Loucy (cell line): ENCODE data around the gene ANKS3.

Experiments used
- H2AFZ ChIP-seq: fragments of 200-600 bp; sonication (generic); 2 replicates; pipeline ENCODE4 v1.6.0; 2016; ENCODE audit warnings: antibody characterized with exemption, mild to moderate bottlenecking, low read length, moderate library complexity
- H3F3A ChIP-seq: fragments of 200-600 bp; 2 replicates; pipeline ENCODE4 v1.6.0; 2016; ENCODE audit warnings: antibody characterized with exemption, low read depth, mild to moderate bottlenecking
- H3K27me3 ChIP-seq: fragments of 200-600 bp; sonication (generic); 2 replicates; pipeline ENCODE4 v1.6.1; 2014; ENCODE audit warnings: low read length, mild to moderate bottlenecking; ENCODE audit not compliant: insufficient read depth, poor library complexity, severe bottlenecking
- H3K36me3 ChIP-seq: fragments of 200-600 bp; sonication (generic); 2 replicates; pipeline ENCODE4 v1.6.1; 2016; ENCODE audit warnings: low read length; ENCODE audit not compliant: insufficient read depth
- H3K4me1 ChIP-seq: fragments of 200-600 bp; sonication (generic); 2 replicates; pipeline ENCODE4 v1.5.1; 2014; ENCODE audit warnings: low read length, mild to moderate bottlenecking; ENCODE audit not compliant: insufficient read depth, poor library complexity, severe bottlenecking
- H3K4me2 ChIP-seq: fragments of 200-600 bp; sonication (generic); 2 replicates; pipeline ENCODE4 v1.6.0; 2014; ENCODE audit warnings: antibody characterized with exemption, low read length, low read depth, mild to moderate bottlenecking; ENCODE audit not compliant: poor library complexity, severe bottlenecking
- H3K4me3 ChIP-seq: fragments of 200-600 bp; sonication (generic); 2 replicates; pipeline ENCODE4 v1.5.1; 2014; ENCODE audit warnings: low read length, mild to moderate bottlenecking, mixed read lengths; ENCODE audit not compliant: poor library complexity, severe bottlenecking
- H3K79me2 ChIP-seq: fragments of 200-600 bp; sonication (generic); 2 replicates; pipeline ENCODE4 v1.6.1; 2014; ENCODE audit warnings: low read length; ENCODE audit not compliant: insufficient read depth
- H3K9ac ChIP-seq: fragments of 200-600 bp; sonication (generic); 2 replicates; pipeline ENCODE4 v1.6.0; 2014; ENCODE audit warnings: mild to moderate bottlenecking, low read depth, low read length, moderate library complexity; ENCODE audit not compliant: poor library complexity, severe bottlenecking
- H3K9me2 ChIP-seq: fragments of 200-600 bp; sonication (generic); replicated peaks from 2 replicates; pipeline ENCODE4 v1.6.1; 2016; ENCODE audit warnings: low read depth, low read length, mixed read lengths
- H3K9me3 ChIP-seq: fragments of 200-600 bp; sonication (generic); 2 replicates; pipeline ENCODE4 v1.6.1; 2014; ENCODE audit warnings: mild to moderate bottlenecking, antibody characterized with exemption, low read length, low read depth; ENCODE audit not compliant: insufficient read depth
- H4K20me1 ChIP-seq: fragments of 200-600 bp; sonication (generic); 2 replicates; pipeline ENCODE4 v1.6.0; 2014; ENCODE audit warnings: antibody characterized with exemption, low read length, mild to moderate bottlenecking; ENCODE audit not compliant: insufficient read depth, poor library complexity, severe bottlenecking
- EZH2phosphoT487 ChIP-seq: fragments of 200-600 bp; IDR thresholded peaks from 2 replicates; pipeline ENCODE4 v1.6.1; 2018; ENCODE audit warnings: antibody characterized with exemption, mild to moderate bottlenecking, moderate library complexity, borderline replicate concordance
- TF ChIP-seq, protein P1 (sequence below): fragments of 200-600 bp; sonication (generic); conservative IDR thresholded peaks from 2 replicates; pipeline ENCODE4 v1.5.1; 2014; ENCODE audit warnings: mild to moderate bottlenecking, antibody characterized with exemption, low read length

The ANKS3 gene

DNA sequence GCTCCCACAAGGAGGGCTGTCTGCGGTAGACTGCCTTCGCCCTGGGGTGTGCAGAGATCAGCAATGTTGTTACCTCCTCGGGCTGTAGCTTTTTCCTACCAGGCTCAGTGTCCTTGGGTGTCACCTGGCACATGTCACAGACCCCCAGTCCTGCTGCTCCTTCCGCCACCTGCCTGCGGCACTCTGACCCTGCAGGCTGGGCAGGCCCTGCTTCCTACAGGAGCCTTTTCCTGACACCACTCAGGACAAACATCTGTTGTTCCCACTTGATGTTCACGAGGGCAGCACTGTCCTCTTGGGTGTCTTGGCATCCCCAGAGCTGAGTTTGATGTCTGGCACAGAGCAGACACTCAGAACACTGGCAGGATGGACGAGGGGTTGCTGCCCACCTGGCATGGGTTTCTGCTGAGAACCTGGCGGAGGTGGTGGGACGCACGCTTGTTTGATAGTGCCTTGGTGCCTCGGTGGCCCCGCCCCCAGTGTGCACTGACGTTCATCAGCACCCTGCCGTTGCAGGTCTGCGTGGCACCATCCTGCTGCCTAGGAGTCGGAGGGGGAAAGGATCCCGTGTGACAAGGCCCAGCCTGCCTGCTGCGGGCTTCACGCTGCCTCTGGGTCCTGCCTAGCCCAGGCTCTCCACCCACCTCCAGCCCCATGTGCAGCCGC is 67.4 kb downstream of the ANKS3 start:
- Histone ChIP-seq H4K20me1 (no peaks in the 10 kb centered on the region), H3K9me3 (no peaks in the 10 kb centered on the region), H3K79me2 (no peaks in the 10 kb centered on the region), H3K4me2 (no peak overlapping the region), H3K27me3 (no peaks in the 10 kb centered on the region), H3K9ac (no peak overlapping the region), H3K9me2 (no peaks in the 10 kb centered on the region), H3K4me1 (peaks cover 18% of the 10 kb centered on the region), H3K36me3 (peaks cover 21% of the 10 kb centered on the region; the same call in 1 of the 2 replicates), H2AFZ (no peak overlapping the region), H3F3A (no peaks in the 10 kb centered on the region), H3K4me3 (no peak overlapping the region)
- TF ChIP-seq EZH2phosphoT487 = no peak
- TF ChIP-seq, protein P1, sequence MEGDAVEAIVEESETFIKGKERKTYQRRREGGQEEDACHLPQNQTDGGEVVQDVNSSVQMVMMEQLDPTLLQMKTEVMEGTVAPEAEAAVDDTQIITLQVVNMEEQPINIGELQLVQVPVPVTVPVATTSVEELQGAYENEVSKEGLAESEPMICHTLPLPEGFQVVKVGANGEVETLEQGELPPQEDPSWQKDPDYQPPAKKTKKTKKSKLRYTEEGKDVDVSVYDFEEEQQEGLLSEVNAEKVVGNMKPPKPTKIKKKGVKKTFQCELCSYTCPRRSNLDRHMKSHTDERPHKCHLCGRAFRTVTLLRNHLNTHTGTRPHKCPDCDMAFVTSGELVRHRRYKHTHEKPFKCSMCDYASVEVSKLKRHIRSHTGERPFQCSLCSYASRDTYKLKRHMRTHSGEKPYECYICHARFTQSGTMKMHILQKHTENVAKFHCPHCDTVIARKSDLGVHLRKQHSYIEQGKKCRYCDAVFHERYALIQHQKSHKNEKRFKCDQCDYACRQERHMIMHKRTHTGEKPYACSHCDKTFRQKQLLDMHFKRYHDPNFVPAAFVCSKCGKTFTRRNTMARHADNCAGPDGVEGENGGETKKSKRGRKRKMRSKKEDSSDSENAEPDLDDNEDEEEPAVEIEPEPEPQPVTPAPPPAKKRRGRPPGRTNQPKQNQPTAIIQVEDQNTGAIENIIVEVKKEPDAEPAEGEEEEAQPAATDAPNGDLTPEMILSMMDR = no peak

DNA sequence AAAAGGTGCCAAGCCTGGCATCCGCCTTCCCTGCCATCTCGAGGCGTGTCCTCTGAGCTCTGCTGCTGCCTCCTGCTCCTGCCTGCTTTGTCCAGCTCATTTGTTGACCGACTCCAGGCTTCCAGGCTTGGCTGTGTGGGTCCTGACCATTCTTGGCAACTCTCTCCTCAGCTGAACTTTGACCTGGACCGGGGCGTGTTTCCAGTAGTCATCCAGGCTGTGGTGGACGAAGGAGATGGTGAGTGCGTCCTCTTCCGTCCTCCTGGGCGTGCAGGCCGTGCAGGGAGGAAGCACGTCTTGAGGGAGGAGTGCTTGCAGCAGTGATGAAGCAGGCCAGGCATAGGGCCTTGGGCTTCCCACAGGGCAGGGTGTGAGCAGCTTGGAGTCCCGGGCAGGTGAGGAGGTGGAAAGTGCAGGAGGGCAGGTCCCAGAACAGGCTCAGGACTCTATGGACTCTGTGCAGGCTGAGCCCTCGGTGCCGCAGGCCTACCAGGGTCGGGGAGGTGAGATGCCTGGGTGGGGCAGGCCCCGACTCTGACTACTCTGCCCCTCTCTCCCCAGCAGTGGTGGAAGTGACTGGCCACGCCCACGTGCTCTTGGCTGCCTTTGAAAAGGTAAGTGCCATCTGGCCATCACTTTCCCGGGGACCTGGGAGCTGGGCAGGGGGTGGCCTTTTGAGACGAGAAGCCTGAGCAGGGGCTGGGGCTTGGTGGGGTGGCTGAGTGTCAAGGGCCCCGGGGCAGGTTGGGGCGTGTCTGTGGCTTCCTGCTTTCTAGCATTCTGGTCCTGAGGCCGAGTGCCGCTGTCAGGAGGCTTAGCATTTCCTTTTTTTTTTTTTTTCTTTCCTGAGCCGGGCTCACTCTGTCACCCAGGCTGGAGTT is 69.3 kb downstream of the ANKS3 start:
- no peaks in the 10 kb centered on the region for H3K9me3 ChIP-seq
- no peak for TF ChIP-seq EZH2phosphoT487
- TF ChIP-seq, protein P1 = no peak
- H3K9ac ChIP-seq = peak overlapping the region; percentile 66
- no peaks in the 10 kb centered on the region for H3K79me2 ChIP-seq
- no peaks in the 10 kb centered on the region for H3K9me2 ChIP-seq
- H2AFZ ChIP-seq = no peak overlapping the region
- H3K4me2 ChIP-seq = peak overlapping the region; percentile 59
- no peaks in the 10 kb centered on the region for H4K20me1 ChIP-seq
- H3K27me3 ChIP-seq = no peaks in the 10 kb centered on the region
- H3F3A ChIP-seq = no peaks in the 10 kb centered on the region
- H3K4me3 ChIP-seq = peak overlapping the region; percentile 29
- H3K4me1 ChIP-seq = peaks cover 18% of the 10 kb centered on the region
- peaks cover 21% of the 10 kb centered on the region; the same call in 1 of the 2 replicates for H3K36me3 ChIP-seq

DNA sequence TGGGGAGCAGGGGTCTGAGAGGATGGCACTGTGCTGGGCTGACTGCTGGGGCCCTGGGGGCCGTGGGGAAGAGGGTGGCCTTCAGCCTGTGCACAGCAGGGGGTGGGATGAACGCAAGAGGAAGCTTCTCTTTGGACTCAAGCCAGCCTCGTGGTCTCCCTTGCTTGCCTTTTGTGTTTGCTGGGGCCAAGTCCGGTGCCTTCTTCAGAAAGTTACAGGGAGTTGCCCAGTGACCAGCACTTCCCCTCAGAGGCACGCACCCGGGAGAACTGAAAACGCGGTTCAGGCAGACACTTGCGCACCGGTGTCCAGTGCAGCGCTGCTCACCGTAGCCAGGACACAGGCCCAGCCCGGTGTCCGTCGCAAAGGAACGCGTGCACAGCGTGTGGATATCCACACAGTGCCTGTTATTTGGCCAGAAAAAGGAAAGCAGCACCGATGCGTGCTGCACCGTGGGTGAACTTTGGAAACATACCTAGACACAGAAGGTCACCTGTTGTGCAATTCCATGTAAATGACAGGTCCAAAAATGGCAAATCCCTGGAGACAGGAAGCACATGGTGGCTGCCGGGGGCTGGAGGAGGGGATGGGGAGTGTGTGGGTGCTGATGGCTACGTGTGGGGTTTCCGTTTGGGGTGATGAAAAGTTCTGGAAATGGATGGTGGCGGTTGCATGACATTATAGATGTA is 70.2 kb downstream of the ANKS3 start:
- H3K9me3 ChIP-seq = no peaks in the 10 kb centered on the region
- no peaks in the 10 kb centered on the region for H3F3A ChIP-seq
- peak overlapping the region; percentile 7 for H3K4me3 ChIP-seq
- no peaks in the 10 kb centered on the region for H3K79me2 ChIP-seq
- peak overlapping the region; percentile 59 for H3K4me2 ChIP-seq
- H4K20me1 ChIP-seq = no peaks in the 10 kb centered on the region
- peaks cover 18% of the 10 kb centered on the region for H3K4me1 ChIP-seq
- H3K27me3 ChIP-seq = no peaks in the 10 kb centered on the region
- no peak for TF ChIP-seq EZH2phosphoT487
- TF ChIP-seq, protein P1 = no peak
- H3K9me2 ChIP-seq = no peaks in the 10 kb centered on the region
- H3K9ac ChIP-seq = peak overlapping the region; percentile 66
- peaks cover 19% of the 10 kb centered on the region; the same call in 1 of the 2 replicates for H3K36me3 ChIP-seq
- H2AFZ ChIP-seq = no peak overlapping the region
